ENCODE data around the gene RASA3.

DNA sequence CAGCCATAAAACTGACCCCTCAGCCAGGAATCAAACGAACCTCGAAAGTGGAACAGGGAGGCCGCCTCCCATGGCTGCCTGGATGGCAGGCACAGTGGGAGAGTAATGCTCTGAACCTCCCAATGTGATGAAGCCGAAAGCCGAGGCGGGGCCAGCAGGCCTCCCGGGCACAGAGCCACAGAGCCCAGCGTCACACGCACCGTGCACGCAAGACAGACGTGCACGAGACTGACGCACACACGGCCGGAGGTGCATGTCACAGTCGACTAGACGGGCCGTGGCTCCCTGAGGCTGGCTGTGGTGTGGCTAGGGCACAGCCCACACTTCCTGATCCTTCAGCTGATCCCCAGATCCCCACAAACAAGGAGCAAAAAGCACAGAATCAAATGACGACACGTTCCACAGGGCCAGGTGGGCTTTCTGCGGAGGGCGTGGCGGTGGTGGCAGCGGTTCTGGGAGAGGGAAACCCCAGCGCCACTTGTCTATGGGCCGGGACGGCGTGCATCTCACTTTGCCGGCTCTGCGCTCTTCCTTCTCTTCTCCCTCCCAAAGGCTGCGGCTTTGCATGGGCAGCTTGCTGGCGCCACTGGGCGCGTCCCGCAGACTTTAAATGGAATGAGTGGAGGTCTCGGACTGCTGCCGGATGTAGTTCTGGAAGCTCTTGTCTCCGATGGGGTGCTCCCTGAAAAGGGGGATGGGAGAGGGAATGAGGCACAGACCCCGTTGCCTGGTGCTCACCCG, 153.5 kb downstream of the RASA3 start:
- TF ChIP-seq FOXM1 (IDR thresholded peaks at IDR 0.05; ENCODE audit: low read depth) (no peak), FOXM1 (CRISPR knock-in tag; IDR thresholded peaks at IDR 0.05; ENCODE audit: low read depth) (no peak), CTCF (IDR thresholded peaks at IDR 0.05 in 2 of 3, conservative IDR thresholded peaks at IDR 0.05 in 1 of 3; ENCODE audit: insufficient read depth in 2 of 3, low read depth in 1 of 3, low read length in 3 of 3) (no peak), RBM15 (IDR thresholded peaks at IDR 0.05; ENCODE audit: insufficient read depth, low read length) (no peak)

Measured in K562 (cell line).